Mesothelial cell of epicardium (in vitro differentiated cells): ENCODE results near the gene PIMREG. TPM values are rescaled to one million over a fixed set of nuclear protein-coding genes. Genes with fewer than 3 reads are reported as not detected.

Experiments
- DNase-seq, 2 experiments: peaks; one replicate each; pipeline ENCODE4 v3.0.0; 2021; ENCODE audit warnings: low spot score in 2 of 2; ENCODE audit not compliant: unreplicated experiment in 2 of 2
- H3K27ac Mint-ChIP-seq: 2 replicates; pipeline ENCODE4 v1.8.0; 2021; ENCODE audit warnings: mixed read lengths
- H3K27me3 Mint-ChIP-seq: 2 replicates; pipeline ENCODE4 v1.8.0; 2021; ENCODE audit warnings: low read depth, mixed read lengths
- H3K36me3 Mint-ChIP-seq: 2 replicates; pipeline ENCODE4 v1.8.0; 2021; ENCODE audit warnings: mixed read lengths
- H3K4me1 Mint-ChIP-seq: 2 replicates; pipeline ENCODE4 v1.8.0; 2021; ENCODE audit warnings: mixed read lengths
- H3K4me3 Mint-ChIP-seq: 2 replicates; pipeline ENCODE4 v1.8.0; 2021; ENCODE audit warnings: mild to moderate bottlenecking, moderate library complexity, mixed read lengths
- H3K9me3 Mint-ChIP-seq: 2 replicates; pipeline ENCODE4 v1.8.0; 2021; ENCODE audit warnings: mixed read lengths
- CTCF ChIP-seq: fragments of 200-600 bp; sonication (generic); IDR thresholded peaks from one replicate; pipeline ENCODE4 v1.5.0; 2021; ENCODE audit warnings: antibody characterized with exemption; ENCODE audit not compliant: unreplicated experiment
- total RNA-seq: library from RNA; stranded (reverse); gene quantifications from 3 replicates; pipeline ENCODE4 v1.2.1, GENCODE V29; 2021

Gene PIMREG
- total RNA-seq, 1 donor from 2014 or later = 13.9 TPM

GRCh38 chr17:6474376-6474775, 30.1 kb downstream of the PIMREG start:
- no peak for TF ChIP-seq CTCF
- no peaks in the 10 kb centered on the region for H3K36me3 Mint-ChIP-seq
- no peak overlapping the region for H3K27ac Mint-ChIP-seq

DNA sequence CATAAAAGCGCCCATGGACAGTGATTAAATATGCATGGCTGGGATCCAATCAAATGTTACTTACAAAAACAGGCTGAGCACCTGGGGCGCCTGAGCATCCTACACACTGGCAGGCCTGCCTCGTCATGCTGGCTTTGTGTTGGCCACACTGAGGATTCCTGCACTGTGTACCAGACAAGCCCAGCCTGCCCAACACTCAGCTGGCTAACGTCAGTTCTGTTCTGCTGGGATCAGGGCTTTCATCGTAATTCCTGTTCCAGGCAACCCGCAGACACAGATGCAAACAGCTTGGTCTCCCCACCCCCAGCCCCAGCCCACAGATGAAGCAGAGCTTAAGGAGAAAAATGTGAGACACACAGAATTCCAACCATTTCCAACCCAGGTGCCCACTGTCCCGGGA, 30.7 kb downstream of the PIMREG start:
- H3K27ac Mint-ChIP-seq = no peak overlapping the region
- no peak for TF ChIP-seq CTCF
- no peaks in the 10 kb centered on the region for H3K9me3 Mint-ChIP-seq
- no peaks in the 10 kb centered on the region for H3K36me3 Mint-ChIP-seq
- H3K4me3 Mint-ChIP-seq = no peak overlapping the region
- DNase-seq = no peak
- H3K4me1 Mint-ChIP-seq = peaks cover 13% of the 10 kb centered on the region
- peaks cover 16% of the 10 kb centered on the region for H3K27me3 Mint-ChIP-seq

More at GRCh38 chr17:6474376-6474775, 30.1 kb downstream of the PIMREG start:
- peaks cover 15% of the 10 kb centered on the region for H3K27me3 Mint-ChIP-seq
- no peaks in the 10 kb centered on the region for H3K9me3 Mint-ChIP-seq
- no peak for DNase-seq
- peaks cover 8% of the 10 kb centered on the region for H3K4me1 Mint-ChIP-seq
- H3K4me3 Mint-ChIP-seq = no peak overlapping the region

DNA sequence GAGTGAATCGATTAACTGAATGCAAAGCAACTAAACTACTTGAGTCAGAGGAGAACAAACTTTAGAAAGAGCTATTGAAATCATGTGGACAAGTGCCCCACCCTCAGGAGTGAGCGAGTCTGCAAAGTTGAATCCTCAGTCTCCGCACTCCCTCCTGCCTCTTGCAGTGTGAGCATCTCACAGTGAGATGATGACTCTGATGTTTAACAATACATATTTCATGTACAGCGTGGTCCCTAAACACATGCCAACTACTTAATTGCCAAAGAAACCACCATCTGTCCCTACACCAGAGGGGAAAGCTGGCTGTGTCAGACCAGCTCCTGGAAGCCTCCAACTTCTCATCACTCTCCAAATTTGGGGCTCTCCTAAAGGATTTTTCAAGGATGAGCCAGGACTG, 31.2 kb downstream of the PIMREG start:
- DNase-seq = no peak
- Mint-ChIP-seq H3K4me3 (no peak overlapping the region), H3K36me3 (no peaks in the 10 kb centered on the region), H3K27me3 (peaks cover 16% of the 10 kb centered on the region), H3K4me1 (peaks cover 18% of the 10 kb centered on the region), H3K9me3 (no peaks in the 10 kb centered on the region), H3K27ac (no peak overlapping the region)
- TF ChIP-seq CTCF = no peak

DNA sequence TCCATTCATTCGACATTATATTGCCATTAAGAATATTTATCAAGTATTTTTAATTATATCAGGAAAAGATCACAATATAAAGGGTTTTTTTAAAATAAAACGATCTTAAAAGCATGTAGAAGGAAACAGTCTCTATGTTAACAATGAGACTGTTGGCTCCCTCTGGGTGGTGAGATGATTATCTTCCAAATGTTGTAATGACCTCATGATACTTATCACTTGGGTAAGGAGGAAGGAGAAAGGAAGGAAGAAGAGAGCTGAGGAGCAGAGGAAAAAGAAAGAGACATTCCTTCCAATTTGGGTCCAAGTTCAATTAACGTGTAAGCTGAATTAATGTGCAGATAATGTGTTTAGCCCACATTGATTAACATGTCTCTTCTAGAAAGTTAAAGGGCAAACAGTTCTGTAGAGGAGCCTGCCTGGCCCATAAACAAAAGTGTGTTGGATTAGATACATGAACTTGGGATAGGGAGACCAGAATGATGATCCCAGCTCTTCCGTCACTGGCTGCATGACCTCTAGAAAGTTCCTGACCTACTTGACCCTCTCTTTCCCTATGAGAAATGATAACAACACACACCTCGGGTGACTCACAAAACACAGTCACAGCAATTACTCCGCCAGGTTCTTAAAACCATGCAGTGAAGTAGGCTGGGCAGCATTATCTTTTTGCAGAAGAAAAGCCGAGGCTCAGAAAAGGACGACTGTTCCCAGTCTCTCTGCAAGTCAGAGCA, 32.0 kb downstream of the PIMREG start:
- Mint-ChIP-seq H3K9me3 (no peaks in the 10 kb centered on the region), H3K36me3 (no peaks in the 10 kb centered on the region), H3K27me3 (peaks cover 20% of the 10 kb centered on the region), H3K27ac (no peak overlapping the region), H3K4me3 (no peak overlapping the region), H3K4me1 (peaks cover 20% of the 10 kb centered on the region)
- no peak for TF ChIP-seq CTCF
- no peak for DNase-seq

DNA sequence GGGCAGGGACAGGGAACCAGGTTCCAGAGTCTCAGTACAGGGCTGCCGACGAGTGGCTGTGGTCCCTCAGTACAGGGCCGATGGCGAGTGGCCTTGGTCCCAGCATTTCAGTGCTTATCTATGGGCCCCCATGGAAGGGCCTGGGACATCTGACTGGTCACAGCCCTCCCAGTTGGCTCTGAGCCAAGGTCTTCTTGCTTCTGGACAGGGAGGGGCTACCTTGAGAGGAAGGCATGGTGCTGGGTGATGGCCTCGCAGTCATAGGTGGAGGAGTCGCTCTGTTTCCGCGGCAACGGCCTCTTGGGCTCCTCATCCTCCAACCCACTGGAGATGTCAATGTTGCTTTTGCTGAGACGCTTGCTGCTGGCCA, 32.5 kb downstream of the PIMREG start:
- Mint-ChIP-seq H3K9me3 (no peaks in the 10 kb centered on the region), H3K36me3 (no peaks in the 10 kb centered on the region), H3K27ac (no peak overlapping the region), H3K4me3 (no peak overlapping the region), H3K27me3 (peaks cover 24% of the 10 kb centered on the region), H3K4me1 (peaks cover 20% of the 10 kb centered on the region)
- no peak for DNase-seq
- TF ChIP-seq CTCF = no peak
